Measurements from ENCODE around the gene DLL3.
"Not testable (repeated sequence)": the region's sequence is repeated elsewhere in the genome, so short reads cannot be mapped to it uniquely, and the experiment has no call there.

DLL3 gene

GRCh38 chr19:39498798-39499642 lies at the start of gene DLL3:
TSS of gene DLL3 (plus strand) at chr19:39498947. CDS start at chr19:39498975, 28 bp downstream.
- no peak within 1 kb of the TSS for H3K27ac ChIP-seq (ENCODE audit: low read length)
- peak within 1 kb of the TSS in 1 of 2 donors; percentile 52 for H3K4me3 ChIP-seq (ENCODE audit: low read length in 2 of 2)
- H3K36me3 ChIP-seq (ENCODE audit: control insufficient read depth in 2 of 2, insufficient read depth in 2 of 2, low read length in 2 of 2): no peaks in the 10 kb centered on the region
- peak within 1 kb of the TSS in 1 of 2 donors; percentile 47 for H3K9ac ChIP-seq (ENCODE audit: low read length in 2 of 2)
- no peaks in the 10 kb centered on the region for H3K9me3 ChIP-seq (ENCODE audit: control insufficient read depth in 2 of 2, low read length in 2 of 2)
- peaks cover 20% of the 10 kb centered on the region for H3K4me1 ChIP-seq (ENCODE audit: control insufficient read depth, insufficient read depth, low read length)
- H3K27me3 ChIP-seq (ENCODE audit: control insufficient read depth in 1 of 2, insufficient read depth in 2 of 2, low read length in 2 of 2): peaks cover 44 to 55% of the 10 kb centered on the region in 2 donors

GRCh38 chr19:39449116-39449797 lies 49.5 kb upstream of the DLL3 start:
- Histone ChIP-seq H3K4me1 (ENCODE audit: control insufficient read depth, insufficient read depth, low read length) (peaks cover 34% of the 10 kb centered on the region), H3K9ac (ENCODE audit: low read length in 2 of 2) (no peak overlapping the region), H3K9me3 (ENCODE audit: control insufficient read depth in 2 of 2, low read length in 2 of 2) (no peaks in the 10 kb centered on the region)

GRCh38 chr19:39451257-39451656 lies 47.5 kb upstream of the DLL3 start:
- H3K9me3 ChIP-seq (ENCODE audit: control insufficient read depth in 2 of 2, low read length in 2 of 2); H3K27ac ChIP-seq (ENCODE audit: low read length); H3K9ac ChIP-seq (ENCODE audit: low read length in 2 of 2); H3K4me3 ChIP-seq (ENCODE audit: low read length in 2 of 2); H3K27me3 ChIP-seq (ENCODE audit: control insufficient read depth in 1 of 2, insufficient read depth in 2 of 2, low read length in 2 of 2): not testable (repeated sequence)
- peaks cover 24% of the 10 kb centered on the region for H3K4me1 ChIP-seq (ENCODE audit: control insufficient read depth, insufficient read depth, low read length)
- peaks cover 6 to 25% of the 10 kb centered on the region in 2 donors for H3K36me3 ChIP-seq (ENCODE audit: control insufficient read depth in 2 of 2, insufficient read depth in 2 of 2, low read length in 2 of 2)

More at GRCh38 chr19:39449116-39449797, 49.5 kb upstream of the DLL3 start:
- H3K4me3 ChIP-seq (ENCODE audit: low read length in 2 of 2): no peak overlapping the region
- H3K27ac ChIP-seq (ENCODE audit: low read length): no peak overlapping the region
- no peaks in the 10 kb centered on the region for H3K27me3 ChIP-seq (ENCODE audit: control insufficient read depth in 1 of 2, insufficient read depth in 2 of 2, low read length in 2 of 2)
- H3K36me3 ChIP-seq (ENCODE audit: control insufficient read depth in 2 of 2, insufficient read depth in 2 of 2, low read length in 2 of 2): peaks cover 6 to 21% of the 10 kb centered on the region in 2 donors

GRCh38 chr19:39463403-39463802 lies 35.3 kb upstream of the DLL3 start:
- Histone ChIP-seq H3K27ac (ENCODE audit: low read length) (no peak overlapping the region), H3K4me1 (ENCODE audit: control insufficient read depth, insufficient read depth, low read length) (no peaks in the 10 kb centered on the region), H3K36me3 (ENCODE audit: control insufficient read depth in 2 of 2, insufficient read depth in 2 of 2, low read length in 2 of 2) (peaks cover 60 to 65% of the 10 kb centered on the region in 2 donors), H3K9ac (ENCODE audit: low read length in 2 of 2) (no peak overlapping the region), H3K9me3 (ENCODE audit: control insufficient read depth in 2 of 2, low read length in 2 of 2) (no peaks in the 10 kb centered on the region), H3K27me3 (ENCODE audit: control insufficient read depth in 1 of 2, insufficient read depth in 2 of 2, low read length in 2 of 2) (no peaks in the 10 kb centered on the region), H3K4me3 (ENCODE audit: low read length in 2 of 2) (no peak overlapping the region)

GRCh38 chr19:39465956-39466747 lies 32.6 kb upstream of the DLL3 start:
- H3K27ac ChIP-seq (ENCODE audit: low read length): no peak overlapping the region
- H3K27me3 ChIP-seq (ENCODE audit: control insufficient read depth in 1 of 2, insufficient read depth in 2 of 2, low read length in 2 of 2): no peaks in the 10 kb centered on the region
- no peak overlapping the region for H3K4me3 ChIP-seq (ENCODE audit: low read length in 2 of 2)
- no peak overlapping the region for H3K9ac ChIP-seq (ENCODE audit: low read length in 2 of 2)
- no peaks in the 10 kb centered on the region for H3K4me1 ChIP-seq (ENCODE audit: control insufficient read depth, insufficient read depth, low read length)
- H3K9me3 ChIP-seq (ENCODE audit: control insufficient read depth in 2 of 2, low read length in 2 of 2): no peaks in the 10 kb centered on the region
- peaks cover 63 to 66% of the 10 kb centered on the region in 2 donors for H3K36me3 ChIP-seq (ENCODE audit: control insufficient read depth in 2 of 2, insufficient read depth in 2 of 2, low read length in 2 of 2)

- no peaks in the 10 kb centered on the region for H3K27me3 ChIP-seq (ENCODE audit: control insufficient read depth in 1 of 2, insufficient read depth in 2 of 2, low read length in 2 of 2)
- no peak overlapping the region for H3K27ac ChIP-seq (ENCODE audit: low read length)
- H3K4me3 ChIP-seq (ENCODE audit: low read length in 2 of 2): no peak overlapping the region
- H3K9me3 ChIP-seq (ENCODE audit: control insufficient read depth in 2 of 2, low read length in 2 of 2): no peaks in the 10 kb centered on the region
- peaks cover 78 to 79% of the 10 kb centered on the region in 2 donors for H3K36me3 ChIP-seq (ENCODE audit: control insufficient read depth in 2 of 2, insufficient read depth in 2 of 2, low read length in 2 of 2)
- no peaks in the 10 kb centered on the region for H3K4me1 ChIP-seq (ENCODE audit: control insufficient read depth, insufficient read depth, low read length)
- no peak overlapping the region for H3K9ac ChIP-seq (ENCODE audit: low read length in 2 of 2)
These were observed 30.8 kb upstream of the DLL3 start for GRCh38 chr19:39467941-39468340.

GRCh38 chr19:39469036-39469435 lies 29.7 kb upstream of the DLL3 start:
- Histone ChIP-seq H3K36me3 (ENCODE audit: control insufficient read depth in 2 of 2, insufficient read depth in 2 of 2, low read length in 2 of 2) (peaks cover 85 to 88% of the 10 kb centered on the region in 2 donors), H3K9ac (ENCODE audit: low read length in 2 of 2) (no peak overlapping the region), H3K4me3 (ENCODE audit: low read length in 2 of 2) (no peak overlapping the region), H3K27me3 (ENCODE audit: control insufficient read depth in 1 of 2, insufficient read depth in 2 of 2, low read length in 2 of 2) (no peaks in the 10 kb centered on the region), H3K9me3 (ENCODE audit: control insufficient read depth in 2 of 2, low read length in 2 of 2) (no peaks in the 10 kb centered on the region), H3K4me1 (ENCODE audit: control insufficient read depth, insufficient read depth, low read length) (no peaks in the 10 kb centered on the region), H3K27ac (ENCODE audit: low read length) (no peak overlapping the region)

- H3K36me3 ChIP-seq (ENCODE audit: control insufficient read depth in 2 of 2, insufficient read depth in 2 of 2, low read length in 2 of 2): peaks cover 88 to 90% of the 10 kb centered on the region in 2 donors
- H3K27ac ChIP-seq (ENCODE audit: low read length): no peak overlapping the region
- no peaks in the 10 kb centered on the region for H3K27me3 ChIP-seq (ENCODE audit: control insufficient read depth in 1 of 2, insufficient read depth in 2 of 2, low read length in 2 of 2)
- no peak overlapping the region for H3K9ac ChIP-seq (ENCODE audit: low read length in 2 of 2)
- H3K4me1 ChIP-seq (ENCODE audit: control insufficient read depth, insufficient read depth, low read length): no peaks in the 10 kb centered on the region
- H3K9me3 ChIP-seq (ENCODE audit: control insufficient read depth in 2 of 2, low read length in 2 of 2): no peaks in the 10 kb centered on the region
- no peak overlapping the region for H3K4me3 ChIP-seq (ENCODE audit: low read length in 2 of 2)
These were observed 29.2 kb upstream of the DLL3 start for GRCh38 chr19:39469567-39469966.

- H3K9ac ChIP-seq (ENCODE audit: low read length in 2 of 2): no peak overlapping the region
- H3K27ac ChIP-seq (ENCODE audit: low read length): no peak overlapping the region
- no peak overlapping the region for H3K4me3 ChIP-seq (ENCODE audit: low read length in 2 of 2)
- no peaks in the 10 kb centered on the region for H3K27me3 ChIP-seq (ENCODE audit: control insufficient read depth in 1 of 2, insufficient read depth in 2 of 2, low read length in 2 of 2)
- H3K4me1 ChIP-seq (ENCODE audit: control insufficient read depth, insufficient read depth, low read length): no peaks in the 10 kb centered on the region
- H3K36me3 ChIP-seq (ENCODE audit: control insufficient read depth in 2 of 2, insufficient read depth in 2 of 2, low read length in 2 of 2): peaks cover 83 to 84% of the 10 kb centered on the region in 2 donors
- no peaks in the 10 kb centered on the region for H3K9me3 ChIP-seq (ENCODE audit: control insufficient read depth in 2 of 2, low read length in 2 of 2)
These were observed 27.9 kb upstream of the DLL3 start for GRCh38 chr19:39470724-39471339.
